Upper lobe of left lung (tissue), 6 donors: ENCODE data around the gene PRKCI. TPM values are rescaled to one million over a fixed set of nuclear protein-coding genes. Genes with fewer than 3 reads are reported as not detected.
"Not testable (repeated sequence)": the region's sequence is repeated elsewhere in the genome, so short reads cannot be mapped to it uniquely, and the experiment has no call there.

Source experiments
- ATAC-seq, 2 donors: fragments of 200-7000 bp; cut with Tn5 transposase; one replicate each; pipeline ENCODE4 v1.9.1; 2022; ENCODE audit warnings: mild to moderate bottlenecking in 2 of 2, moderate library complexity in 2 of 2; ENCODE audit not compliant: low FRiP score in 2 of 2
- DNase-seq, 2 donors: peaks; one replicate each; pipeline ENCODE4 v3.0.0-alpha.2; 2019 to 2020
- H3K27ac ChIP-seq, 4 donors: fragments of 200-600 bp; sonication (generic); one replicate each; pipeline ENCODE4 v1.5.1; 2016 to 2019
- H3K27me3 ChIP-seq, 4 donors: fragments of 200-600 bp; sonication (generic); one replicate each; pipeline ENCODE4 v1.5.1; 2017 to 2019
- H3K36me3 ChIP-seq, 4 donors: fragments of 200-600 bp; sonication (generic); one replicate each; pipeline ENCODE4 v1.5.1; 2016 to 2019
- H3K4me1 ChIP-seq, 4 donors: fragments of 200-600 bp; sonication (generic); one replicate each; pipeline ENCODE4 v1.5.1; 2018 to 2019
- H3K4me3 ChIP-seq, 4 donors: fragments of 200-600 bp; sonication (generic); one replicate each; pipeline ENCODE4 v1.5.1; 2017 to 2019; ENCODE audit warnings: mild to moderate bottlenecking in 2 of 4, moderate library complexity in 1 of 4
- H3K9me3 ChIP-seq, 4 donors: fragments of 200-600 bp; sonication (generic); one replicate each; pipeline ENCODE4 v1.5.1; 2018 to 2019
- EP300 ChIP-seq, 4 donors: sonication (generic); formaldehyde crosslinking; IDR thresholded peaks; one replicate each; pipeline ENCODE4 v1.5.1; 2017; ENCODE audit warnings: antibody characterized with exemption in 4 of 4, control low read depth in 2 of 4
- POLR2A ChIP-seq, 4 donors: fragments of 450-650 bp; IDR thresholded peaks; one replicate each; pipeline ENCODE4 v1.5.1; 2016 to 2017; ENCODE audit warnings: antibody characterized with exemption in 4 of 4, mild to moderate bottlenecking in 2 of 4
- POLR2AphosphoS5 ChIP-seq, 2 donors: sonication (generic); formaldehyde crosslinking; IDR thresholded peaks; one replicate each; pipeline ENCODE4 v1.5.1; 2017; ENCODE audit warnings: antibody characterized with exemption in 2 of 2
- WGBS, 2 donors: methylation state at CpG; one replicate each; pipeline ENCODE4 v1.1.5; 2017 to 2018; 5-methylcytosine and 5-hydroxymethylcytosine counted together
- total RNA-seq, 6 donors: library from RNA; depleted of rRNA in 4 of 6; stranded (reverse); fragments of >200 nt in 4 of 6; gene quantifications; one replicate each; pipeline versions ENCODE4 v1.1.0 to v1.2.1, GENCODE V29; 2016 to 2021
- TF ChIP-seq, protein P1 (sequence below), 6 experiments: fragments of 450-650 bp in 4 of 6; fragments of 200-600 bp in 2 of 6; sonication (generic) in 2 of 6; IDR thresholded peaks; one replicate each; pipeline ENCODE4 v1.5.1; 2016 to 2019; ENCODE audit warnings: antibody characterized with exemption in 6 of 6
- donor health status: DM: no; HTN: no; CAD: no; lungs with moderate emphysema.
- donor health status: DM: no; HTN: yes; CAD: no; lungs with severe emphysema.

Gene PRKCI
- total RNA-seq, 6 donors from 2014 or later: 24.7 to 94.7 (median 37.0) TPM

DNA sequence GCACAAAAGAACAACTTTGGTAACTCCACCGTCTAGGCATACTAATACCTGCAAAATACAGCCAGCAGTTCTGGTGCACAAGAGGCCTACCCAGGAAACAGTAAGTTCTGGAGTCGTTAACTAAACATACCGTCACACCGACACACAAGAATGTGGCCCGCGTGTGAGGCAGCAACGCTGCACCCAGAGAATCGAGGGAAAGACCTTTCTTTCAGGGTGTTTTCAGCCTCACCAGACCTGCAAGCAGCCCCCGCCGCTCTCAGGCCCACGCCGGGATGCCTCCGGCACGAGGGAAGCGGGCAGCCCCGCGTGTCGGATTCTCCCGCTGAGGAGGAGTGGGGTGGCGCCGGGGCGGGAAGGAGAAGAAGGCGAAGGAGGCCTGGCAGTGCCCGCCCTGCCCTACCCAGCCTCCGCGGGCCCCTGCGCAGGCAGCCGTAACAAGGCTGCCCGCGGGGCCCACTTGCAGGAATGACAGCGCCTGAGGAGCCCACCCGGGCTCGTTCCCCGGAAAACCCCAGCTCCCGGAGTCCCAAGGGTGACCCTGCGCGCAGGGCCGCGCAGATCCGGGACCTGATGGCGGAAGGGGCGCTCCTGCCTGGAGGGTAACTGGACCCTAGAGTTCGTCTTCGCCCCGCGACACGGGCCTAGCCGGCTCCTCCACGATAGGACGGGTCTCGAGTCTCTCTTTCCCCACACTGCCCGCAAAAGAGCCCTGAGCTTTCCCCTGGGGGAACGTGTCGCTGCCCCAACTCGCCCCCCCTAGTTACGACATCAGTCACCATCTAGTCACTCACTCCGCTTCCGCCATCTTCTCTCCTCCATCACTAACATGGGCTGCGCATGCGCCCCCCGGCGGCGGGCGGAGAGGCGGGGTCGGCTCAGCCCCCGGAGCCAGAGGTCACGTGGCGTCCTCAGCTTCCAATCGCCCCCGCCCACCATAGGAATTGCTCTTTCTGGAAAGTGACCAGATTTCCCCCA is 41.0 kb upstream of the PRKCI start, which contains the start of gene PHC3:
Gene PHC3 (minus strand): TSS at position 826 of the 978 bp plus-strand sequence. CDS start 18 bp downstream, at position 808.
- TF ChIP-seq POLR2AphosphoS5 (IDR thresholded peaks at IDR 0.05) (peak; percentile 91), EP300 (IDR thresholded peaks at IDR 0.05) (no peak), POLR2A (IDR thresholded peaks at IDR 0.05) (peak; percentile 15 to 89 (median 81))
- TF ChIP-seq, protein P1, sequence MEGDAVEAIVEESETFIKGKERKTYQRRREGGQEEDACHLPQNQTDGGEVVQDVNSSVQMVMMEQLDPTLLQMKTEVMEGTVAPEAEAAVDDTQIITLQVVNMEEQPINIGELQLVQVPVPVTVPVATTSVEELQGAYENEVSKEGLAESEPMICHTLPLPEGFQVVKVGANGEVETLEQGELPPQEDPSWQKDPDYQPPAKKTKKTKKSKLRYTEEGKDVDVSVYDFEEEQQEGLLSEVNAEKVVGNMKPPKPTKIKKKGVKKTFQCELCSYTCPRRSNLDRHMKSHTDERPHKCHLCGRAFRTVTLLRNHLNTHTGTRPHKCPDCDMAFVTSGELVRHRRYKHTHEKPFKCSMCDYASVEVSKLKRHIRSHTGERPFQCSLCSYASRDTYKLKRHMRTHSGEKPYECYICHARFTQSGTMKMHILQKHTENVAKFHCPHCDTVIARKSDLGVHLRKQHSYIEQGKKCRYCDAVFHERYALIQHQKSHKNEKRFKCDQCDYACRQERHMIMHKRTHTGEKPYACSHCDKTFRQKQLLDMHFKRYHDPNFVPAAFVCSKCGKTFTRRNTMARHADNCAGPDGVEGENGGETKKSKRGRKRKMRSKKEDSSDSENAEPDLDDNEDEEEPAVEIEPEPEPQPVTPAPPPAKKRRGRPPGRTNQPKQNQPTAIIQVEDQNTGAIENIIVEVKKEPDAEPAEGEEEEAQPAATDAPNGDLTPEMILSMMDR (IDR thresholded peaks at IDR 0.05): peak in 4 of 6 experiments; percentile 10 to 46 (median 34)
- 0% methylated on average over 35 to 54 of the region's 71 CpGs for WGBS, 2 donors
- Histone ChIP-seq H3K4me1 (peaks cover 18 to 26% (median 21%) of the 10 kb centered on the region in 4 donors), H3K9me3 (no peaks in the 10 kb centered on the region), H3K36me3 (peaks cover 8 to 25% (median 22%) of the 10 kb centered on the region in 4 donors), H3K4me3 (peak within 1 kb of the TSS; percentile 85 to 99 (median 94)), H3K27ac (peak within 1 kb of the TSS; percentile 99 to 100 (median 100)), H3K27me3 (no peaks in the 10 kb centered on the region)
- ATAC-seq (peak; percentile 95 to 97), DNase-seq (peak; percentile 93 to 99)

DNA sequence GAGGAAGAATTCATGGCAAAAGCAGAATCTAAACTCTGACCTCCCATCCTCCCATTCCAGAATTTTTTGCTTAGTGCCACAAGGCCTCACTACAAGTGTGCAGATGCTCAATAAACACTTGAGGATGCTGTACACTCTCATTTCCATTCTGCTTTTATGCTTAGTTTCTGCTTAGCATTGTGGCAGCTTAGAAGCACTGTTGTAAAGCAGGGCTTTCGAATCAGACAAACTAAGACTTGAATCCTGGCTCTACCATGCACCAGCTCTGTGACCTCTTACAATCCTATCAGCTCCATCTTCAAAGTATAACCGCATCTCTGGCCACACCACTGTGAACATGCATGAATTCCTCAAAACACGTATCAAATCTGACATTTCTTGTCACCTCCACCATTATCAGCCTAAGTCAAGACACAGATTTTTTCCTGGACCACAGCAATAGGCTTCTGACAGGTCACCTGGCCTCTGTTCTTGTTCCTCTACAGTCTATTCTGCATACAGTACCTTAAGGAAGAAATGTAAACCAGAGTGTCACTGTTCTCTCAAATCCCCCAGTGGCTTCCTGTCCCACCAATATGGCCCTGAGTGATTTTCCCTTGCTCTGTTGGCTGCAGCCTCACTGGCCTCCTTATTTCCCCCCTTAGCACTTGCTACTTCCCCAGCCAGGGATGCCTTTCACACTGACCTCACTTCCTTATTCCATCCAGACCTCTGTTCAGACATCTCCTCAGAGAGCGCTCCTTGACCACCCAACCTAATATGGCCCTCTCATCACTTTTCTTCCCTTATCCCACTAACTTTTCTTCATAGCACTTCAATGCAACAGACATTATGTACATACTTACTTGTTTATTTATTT is 32.6 kb upstream of the PRKCI start:
- TF ChIP-seq EP300 (IDR thresholded peaks at IDR 0.05) (no peak), POLR2A (IDR thresholded peaks at IDR 0.05) (no peak)
- TF ChIP-seq, protein P1 (IDR thresholded peaks at IDR 0.05): peak in 1 of 6 experiments; percentile 8
- peak; percentile 43 to 54 for ATAC-seq
- Histone ChIP-seq H3K9me3 (no peaks in the 10 kb centered on the region), H3K4me1 (peaks cover 0 to 11% (median 4%) of the 10 kb centered on the region in 4 donors), H3K4me3 (no peak overlapping the region), H3K36me3 (no peaks in the 10 kb centered on the region), H3K27me3 (no peaks in the 10 kb centered on the region), H3K27ac (no peak overlapping the region)
- DNase-seq: no peak
- WGBS, 2 donors: 81 to 88% methylated on average over 4 of the region's 4 CpGs

DNA sequence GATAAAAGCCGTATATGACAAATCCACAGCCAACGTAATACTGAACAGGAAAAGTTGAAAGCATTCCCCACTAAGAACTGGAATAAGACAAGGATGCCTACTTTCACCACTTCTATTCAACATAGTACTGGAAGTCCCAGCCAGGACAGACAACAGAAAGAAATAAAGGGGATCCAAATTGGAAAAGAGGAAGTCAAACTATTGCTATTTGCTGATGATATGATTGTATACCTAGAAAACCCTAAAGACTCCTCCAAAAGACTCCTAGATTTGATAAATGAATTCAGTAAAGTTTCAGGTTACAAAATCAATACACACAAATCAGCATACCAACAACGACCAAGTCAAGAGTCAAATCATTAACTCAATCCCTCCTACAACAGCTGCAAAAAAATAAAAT is 26.5 kb upstream of the PRKCI start:
- H3K27me3 ChIP-seq: not testable (repeated sequence)
- WGBS, 2 donors: 78 to 80% methylated on average over 3 of the region's 3 CpGs

DNA sequence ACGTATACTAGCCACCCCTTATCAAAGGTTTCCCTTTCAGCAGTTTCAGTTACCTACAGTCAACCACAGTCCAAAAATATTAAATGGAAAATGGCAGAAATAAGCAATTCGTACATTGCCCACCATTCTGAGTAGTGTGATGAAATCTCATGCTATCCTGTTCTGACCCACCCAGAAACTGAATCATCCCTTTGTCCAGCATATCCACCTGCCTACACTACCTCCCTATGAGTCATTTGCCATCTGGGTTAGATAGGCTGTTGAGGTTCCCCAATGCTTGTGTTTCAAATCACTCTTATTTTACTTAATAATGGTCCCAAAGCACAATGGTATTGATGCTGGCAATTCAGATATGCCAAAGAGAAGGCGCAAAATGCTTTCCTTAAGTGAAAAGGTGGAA is 25.4 kb upstream of the PRKCI start:
- TF ChIP-seq POLR2AphosphoS5 (IDR thresholded peaks at IDR 0.05) (no peak), POLR2A (IDR thresholded peaks at IDR 0.05) (no peak), EP300 (IDR thresholded peaks at IDR 0.05) (no peak)
- TF ChIP-seq, protein P1 (IDR thresholded peaks at IDR 0.05): no peak
- ATAC-seq: no peak
- 91 to 94% methylated on average over 3 of the region's 3 CpGs for WGBS, 2 donors

More for the DNA sequence above, 26.5 kb upstream of the PRKCI start:
- H3K27ac ChIP-seq, H3K9me3 ChIP-seq, H3K4me3 ChIP-seq, H3K36me3 ChIP-seq, H3K4me1 ChIP-seq, ATAC-seq, DNase-seq: not testable (repeated sequence)

DNA sequence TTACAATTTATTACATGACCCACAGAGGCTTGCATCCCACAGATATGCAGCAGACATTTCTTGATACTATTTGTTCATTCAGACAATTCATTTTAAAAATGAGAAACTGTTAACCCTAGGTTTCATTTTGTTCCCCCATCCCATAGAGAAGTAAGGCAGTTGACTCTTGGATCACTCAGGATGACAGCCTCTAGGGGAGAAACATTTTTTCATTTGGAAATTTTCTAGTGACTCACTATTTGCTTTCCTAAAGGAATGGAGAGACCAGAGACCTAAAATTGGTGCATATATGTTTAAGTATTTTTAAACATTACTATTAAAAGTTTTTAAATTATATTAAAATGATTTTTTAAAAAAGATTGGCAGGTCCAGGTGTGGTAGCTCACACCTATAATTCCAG is 21.2 kb upstream of the PRKCI start:
- Histone ChIP-seq H3K9me3 (no peaks in the 10 kb centered on the region), H3K27ac (no peak overlapping the region), H3K27me3 (no peaks in the 10 kb centered on the region), H3K36me3 (no peaks in the 10 kb centered on the region), H3K4me1 (peaks cover 0 to 5% (median 0%) of the 10 kb centered on the region in 4 donors), H3K4me3 (no peak overlapping the region)
- TF ChIP-seq POLR2A (IDR thresholded peaks at IDR 0.05): no peak
- TF ChIP-seq POLR2AphosphoS5 (IDR thresholded peaks at IDR 0.05): no peak
- no peak for TF ChIP-seq EP300 (IDR thresholded peaks at IDR 0.05)
- TF ChIP-seq, protein P1 (IDR thresholded peaks at IDR 0.05): no peak
- DNase-seq: no peak
- ATAC-seq: no peak

More for the DNA sequence above, 25.4 kb upstream of the PRKCI start:
- no peak overlapping the region for H3K27ac ChIP-seq
- no peak overlapping the region for H3K4me3 ChIP-seq
- no peaks in the 10 kb centered on the region for H3K4me1 ChIP-seq
- no peaks in the 10 kb centered on the region for H3K27me3 ChIP-seq
- no peaks in the 10 kb centered on the region for H3K9me3 ChIP-seq
- no peak for DNase-seq
- no peaks in the 10 kb centered on the region for H3K36me3 ChIP-seq
